ENCODE results near the gene HOXC9. TPM values are rescaled to one million over a fixed set of nuclear protein-coding genes. Genes with fewer than 3 reads are reported as not detected.
A peak's percentile ranks its signal among the peaks of the same experiment; 100 is the strongest.

HOXC9 gene
- total RNA-seq, 1 donor from 2014 or later: not detected

GRCh38 chr12:54049108-54049507 is 49.1 kb downstream of the HOXC9 start:
- no peak for ATAC-seq
- no peak for DNase-seq (ENCODE audit: low spot score)

- DNase-seq (ENCODE audit: low spot score): no peak
- no peak for ATAC-seq
These were observed 50.5 kb downstream of the HOXC9 start for GRCh38 chr12:54050482-54050810.

DNA sequence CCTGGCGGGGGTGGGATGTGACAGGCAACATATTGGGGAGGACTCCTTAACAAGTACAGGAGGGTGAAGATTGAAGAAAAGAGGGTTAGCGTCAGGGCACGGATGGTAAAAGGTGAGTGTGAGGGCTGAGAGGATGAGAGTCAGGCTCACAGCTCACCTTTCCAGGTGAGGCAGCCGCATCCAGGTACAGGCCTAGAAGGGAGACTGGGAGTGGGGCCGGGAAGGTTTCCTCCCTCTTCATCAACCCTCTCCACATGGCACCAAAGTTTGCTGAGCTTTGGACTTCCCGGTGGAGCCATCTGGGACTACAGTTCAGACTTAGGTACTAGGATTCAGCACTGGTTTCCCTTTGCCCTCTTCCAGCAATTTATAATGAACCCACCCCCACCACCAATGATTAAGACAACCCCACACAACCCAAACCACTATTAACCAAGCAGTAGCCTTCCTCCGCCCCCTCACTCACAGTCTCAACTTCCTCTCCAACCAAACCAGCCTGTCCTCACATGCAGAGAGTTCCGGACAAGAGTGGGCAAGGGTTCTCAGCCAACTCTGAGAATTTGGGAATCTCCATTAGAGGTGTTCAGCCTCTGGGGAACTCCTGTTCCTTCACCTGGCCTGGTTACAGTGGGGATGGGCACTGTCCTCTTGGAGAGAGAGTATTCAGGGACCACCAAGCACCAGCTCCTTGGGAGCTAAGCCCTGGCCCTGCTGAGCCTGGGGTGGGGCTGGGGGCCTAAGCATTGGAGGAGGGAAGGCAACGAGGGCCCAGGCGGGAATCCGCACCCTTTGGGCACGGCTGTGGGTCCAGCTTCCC is 51.3 kb downstream of the HOXC9 start:
- ATAC-seq (peak; percentile 22), DNase-seq (ENCODE audit: low spot score) (no peak)

DNA sequence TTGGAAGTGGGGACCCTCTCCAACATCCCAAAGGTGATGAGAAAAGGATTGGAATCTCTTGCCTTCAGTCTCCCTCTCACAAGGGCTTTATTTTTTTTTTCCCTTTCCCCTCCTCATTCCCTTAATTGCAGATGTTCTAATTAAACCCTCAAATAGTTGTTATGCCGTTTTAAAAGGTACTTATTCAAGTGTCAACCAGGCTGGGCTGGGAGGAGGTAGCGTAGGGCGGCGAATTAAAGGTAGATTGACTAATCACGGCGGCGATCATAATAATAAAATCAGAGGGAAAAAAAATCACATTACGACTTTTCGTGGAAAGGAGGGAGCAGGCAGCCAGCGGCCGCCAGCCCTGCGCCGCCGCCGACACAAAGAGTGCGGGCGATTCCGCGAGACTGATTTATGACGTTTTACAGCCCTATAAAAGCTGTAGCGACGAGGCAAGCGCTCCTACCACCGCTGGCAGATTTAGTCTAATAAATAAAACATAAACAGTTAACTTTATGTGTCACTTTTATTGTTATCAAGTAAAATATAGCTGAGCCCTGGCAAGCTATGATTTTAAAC is 52.0 kb downstream of the HOXC9 start:
- DNase-seq (ENCODE audit: low spot score) (no peak), ATAC-seq (no peak)

GRCh38 chr12:54052438-54053002 is 52.6 kb downstream of the HOXC9 start:
- DNase-seq (ENCODE audit: low spot score) (no peak), ATAC-seq (peak; percentile 11)

Other genes with a start within 250 kb of the HOXC9 start
- gene CISTR, start 248.2 kb upstream of the HOXC9 start, total RNA-seq: not detected
- gene HOXC13, start 61.3 kb upstream of the HOXC9 start, total RNA-seq: not detected
- not detected for gene HOXC12, start 45.3 kb upstream of the HOXC9 start, total RNA-seq
- not detected for gene HOXC11, start 27.0 kb upstream of the HOXC9 start, total RNA-seq
- not detected for gene HOTAIR, start 25.2 kb upstream of the HOXC9 start, total RNA-seq
- 0.33 TPM for gene HOXC10, start 15.0 kb upstream of the HOXC9 start, total RNA-seq
- not detected for gene HOXC8, start 8.8 kb downstream of the HOXC9 start, total RNA-seq
- gene HOXC6, start 28.3 kb downstream of the HOXC9 start, total RNA-seq: not detected
- not detected for gene HOXC5, start 32.9 kb downstream of the HOXC9 start, total RNA-seq
- gene HOXC4, start 53.7 kb downstream of the HOXC9 start, total RNA-seq: 0.10 TPM
- 22.7 TPM for gene SMUG1, start 188.8 kb downstream of the HOXC9 start, total RNA-seq

All from left lobe of liver (tissue), 2 donors.